Colon (tissue), 2 donors: Measurements from ENCODE around the gene NFX1.
"Not testable (repeated sequence)": the region's sequence is repeated elsewhere in the genome, so short reads cannot be mapped to it uniquely, and the experiment has no call there.

Source experiments
- FAIRE-seq: peaks from 2 replicates; lab custom pipeline; 2012; peaks lifted over from hg19 to GRCh38; lab: Jason Lieb, UNC
- donor health status: control.
- donor health status: control.

NFX1 gene

GRCh38 chr9:33364127-33364526, 73.8 kb downstream of the NFX1 start:
- no peak for FAIRE-seq

GRCh38 chr9:33364814-33365213, 74.5 kb downstream of the NFX1 start:
- not testable (repeated sequence) for FAIRE-seq

DNA sequence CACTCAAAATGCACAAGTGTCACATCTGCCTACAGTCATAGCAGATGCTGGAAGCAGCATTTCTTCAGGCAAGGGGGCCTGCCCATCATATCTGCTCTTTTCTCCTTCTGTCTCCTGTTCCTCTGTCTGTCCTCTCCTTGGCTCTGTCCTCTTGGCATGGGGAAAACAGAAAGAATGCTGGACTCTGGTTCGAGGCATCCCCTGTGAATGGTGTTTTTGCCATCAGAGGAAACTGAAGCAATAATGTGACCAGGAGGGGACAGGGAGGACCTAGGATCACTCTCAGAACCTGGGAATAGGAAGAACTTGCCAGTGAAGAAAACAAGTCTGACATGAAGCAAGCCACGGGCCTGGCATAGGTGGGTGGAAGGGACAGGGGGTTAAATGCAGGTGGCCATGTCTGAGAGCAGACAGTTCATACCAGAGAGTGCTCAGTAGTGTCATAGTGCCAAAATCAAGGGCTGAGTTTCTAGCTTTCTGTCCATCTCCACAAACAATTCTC, 76.7 kb downstream of the NFX1 start:
- no peak for FAIRE-seq

DNA sequence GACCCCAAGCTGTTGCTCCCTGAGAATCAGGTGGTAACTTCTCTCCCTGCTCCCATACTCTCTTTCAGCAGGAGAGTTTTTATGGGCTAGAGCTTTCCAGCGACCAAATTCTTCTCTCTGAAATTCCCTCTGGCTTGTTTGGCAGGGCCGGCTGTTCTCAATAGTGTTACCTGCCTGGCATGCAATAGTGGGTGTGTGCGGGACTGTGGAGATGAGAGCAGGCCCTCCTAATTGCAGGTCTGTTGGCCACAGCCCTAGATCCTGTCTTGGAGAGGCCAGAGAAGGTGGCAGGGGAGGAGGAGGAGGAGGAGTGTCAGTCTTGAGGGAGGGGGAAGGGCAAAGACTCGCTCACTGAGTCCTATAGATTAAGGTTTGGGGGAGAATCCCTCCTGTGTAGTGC, 82.6 kb downstream of the NFX1 start:
- FAIRE-seq: no peak

DNA sequence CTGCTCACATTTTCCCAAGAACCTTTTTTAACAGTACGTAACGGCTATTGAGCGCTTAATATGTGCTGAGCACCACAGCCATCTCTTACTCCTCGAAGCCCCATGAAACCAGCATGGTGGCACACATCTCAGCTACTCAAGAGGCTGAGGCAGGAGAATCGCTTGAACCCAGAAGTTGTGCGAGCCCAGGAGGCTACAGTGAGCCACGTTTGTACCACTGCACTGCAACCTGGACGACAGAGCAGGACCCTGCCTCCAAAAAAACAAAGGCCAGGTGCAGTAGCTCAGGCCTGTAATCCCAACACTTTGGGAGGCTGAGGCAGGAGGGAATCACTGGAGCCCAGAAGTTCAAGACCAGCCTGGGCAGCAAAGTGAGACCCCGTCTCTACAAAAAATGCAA, 83.9 kb downstream of the NFX1 start:
- FAIRE-seq: no peak

DNA sequence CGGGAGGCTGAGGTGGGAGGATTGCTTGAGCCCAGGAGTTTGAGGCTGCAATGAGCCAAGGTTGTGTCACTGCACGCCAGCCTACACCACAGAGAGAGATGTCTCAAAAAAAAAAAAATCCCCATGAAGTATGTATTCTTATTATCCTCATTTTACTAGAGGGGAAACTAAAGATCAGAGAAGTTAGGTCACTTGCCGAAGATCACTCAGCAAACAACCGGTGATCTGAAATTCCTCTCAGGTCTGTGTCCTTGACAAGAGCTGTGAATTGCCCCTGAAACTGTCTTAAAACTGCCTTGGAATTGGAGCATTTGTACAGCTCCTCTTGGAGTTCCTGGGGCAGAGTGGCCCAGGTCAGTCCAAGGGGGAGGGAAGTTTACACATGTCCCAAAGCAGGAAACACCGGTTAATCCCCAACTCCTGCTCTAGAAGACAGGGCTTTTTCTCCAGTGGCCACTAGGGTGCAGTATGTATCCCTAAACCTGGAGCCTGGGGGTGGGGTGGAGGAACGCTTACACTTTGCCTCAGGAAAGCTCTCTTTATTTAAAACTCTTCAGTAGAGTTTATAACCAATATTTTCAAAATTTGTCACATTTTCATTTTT, 84.4 kb downstream of the NFX1 start:
- FAIRE-seq: no peak

DNA sequence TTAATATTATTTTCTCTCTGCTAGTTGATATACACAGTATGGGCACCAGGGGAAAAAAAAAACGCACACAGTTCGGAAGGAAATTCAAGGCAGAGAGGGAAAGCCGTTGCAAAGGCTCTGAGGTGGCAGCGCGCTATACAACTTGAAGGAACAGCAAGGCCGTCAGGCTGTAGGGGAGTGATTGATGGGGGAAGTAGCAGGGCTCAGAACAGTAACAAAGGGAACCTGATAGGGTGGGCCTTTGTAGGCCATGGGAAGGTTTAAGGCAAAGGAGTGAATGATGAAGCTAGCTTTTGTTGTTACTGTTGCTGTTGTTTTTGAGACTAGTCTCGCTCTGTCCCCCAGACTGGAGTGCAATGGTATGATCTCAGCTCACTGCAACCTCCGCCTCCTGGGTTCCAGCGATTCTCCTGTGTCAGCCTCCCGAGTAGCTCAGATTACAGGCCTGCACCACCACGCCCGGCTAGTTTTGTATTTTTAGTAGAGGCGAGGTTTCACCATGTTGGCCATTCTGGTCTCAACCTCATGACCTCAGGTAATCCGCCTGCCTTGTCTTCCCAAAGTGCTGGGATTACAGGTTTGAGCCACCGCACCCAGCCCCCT, 85.0 kb downstream of the NFX1 start:
- no peak for FAIRE-seq

- no peak for FAIRE-seq
Measured at GRCh38 chr9:33375841-33376321, 85.6 kb downstream of the NFX1 start.

- no peak for FAIRE-seq
Measured at GRCh38 chr9:33377089-33377715, 86.9 kb downstream of the NFX1 start.

GRCh38 chr9:33378121-33378795, 87.9 kb downstream of the NFX1 start:
- FAIRE-seq: no peak

- FAIRE-seq: no peak
Measured at GRCh38 chr9:33379666-33380389, 89.5 kb downstream of the NFX1 start.

- no peak for FAIRE-seq
Measured at GRCh38 chr9:33380390-33381094, 90.2 kb downstream of the NFX1 start.

DNA sequence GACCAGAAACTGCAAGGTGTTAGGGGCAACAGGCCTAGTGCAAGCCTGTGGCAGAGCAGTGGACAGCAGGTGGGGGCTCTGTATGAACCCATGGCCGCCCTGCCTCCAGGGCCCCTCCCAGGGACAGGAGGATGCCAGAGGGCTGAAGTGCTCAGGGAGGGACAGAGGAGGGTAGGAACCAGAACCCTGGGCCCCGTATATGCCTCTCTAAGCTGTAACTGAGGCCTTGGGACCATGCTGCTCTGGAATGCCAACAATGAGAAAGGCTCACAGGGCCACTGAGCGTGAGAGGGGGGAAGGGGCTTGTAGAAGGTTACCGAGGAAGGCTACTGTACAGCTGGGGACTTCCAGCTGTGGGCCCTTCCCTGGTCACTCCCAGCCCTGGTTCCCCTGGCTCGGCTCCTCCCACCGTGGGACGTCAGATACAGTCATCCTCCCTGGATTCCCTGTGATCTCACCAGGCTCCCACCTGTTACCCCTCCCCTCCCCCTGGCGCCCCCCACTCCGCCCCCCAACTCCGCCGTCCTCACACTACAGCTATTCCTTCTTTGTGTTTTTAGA, 91.0 kb downstream of the NFX1 start:
- no peak for FAIRE-seq

DNA sequence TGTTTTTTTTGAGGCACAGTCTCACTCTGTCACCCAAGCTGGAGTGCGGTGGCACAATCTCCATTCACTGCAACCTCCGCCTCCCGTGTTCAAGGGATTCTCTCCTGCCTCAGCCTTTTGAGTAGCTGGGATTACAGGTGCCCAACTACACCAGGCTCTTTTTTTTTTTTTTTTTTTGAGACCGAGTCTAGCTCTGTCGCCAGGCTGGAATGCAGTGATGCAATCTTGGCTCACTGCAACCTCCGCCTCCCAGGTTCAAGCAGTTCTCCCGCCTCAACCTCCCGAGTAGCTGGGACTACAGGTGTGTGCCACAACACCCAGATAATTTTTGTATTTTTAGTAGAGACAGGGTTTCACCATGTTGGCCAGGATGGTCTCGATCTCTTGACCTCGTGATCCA, 92.1 kb downstream of the NFX1 start:
- not testable (repeated sequence) for FAIRE-seq

GRCh38 chr9:33383396-33383795, 93.1 kb downstream of the NFX1 start:
- FAIRE-seq: not testable (repeated sequence)

- not testable (repeated sequence) for FAIRE-seq
Measured at GRCh38 chr9:33385536-33385935, 95.2 kb downstream of the NFX1 start.

- FAIRE-seq: not testable (repeated sequence)
Measured at GRCh38 chr9:33385979-33386640, 95.8 kb downstream of the NFX1 start.

DNA sequence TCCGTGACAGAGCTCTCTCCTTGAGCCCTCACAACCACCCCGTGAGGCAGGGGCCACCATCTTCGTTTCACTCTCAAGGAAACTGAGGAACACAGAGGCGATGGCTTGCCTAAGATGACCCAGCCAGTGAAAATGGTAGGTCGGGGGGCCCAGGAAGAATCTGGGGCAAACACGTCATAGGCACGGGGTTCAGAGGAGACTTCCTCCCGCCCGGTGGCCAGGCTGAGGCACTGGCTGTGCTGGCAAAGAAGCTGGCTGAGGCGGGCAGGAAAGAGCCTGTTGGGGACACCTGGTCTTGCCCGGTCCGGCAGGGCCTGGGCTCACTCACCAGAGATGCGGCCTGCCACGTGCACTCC, 96.3 kb downstream of the NFX1 start:
- FAIRE-seq: not testable (repeated sequence)

DNA sequence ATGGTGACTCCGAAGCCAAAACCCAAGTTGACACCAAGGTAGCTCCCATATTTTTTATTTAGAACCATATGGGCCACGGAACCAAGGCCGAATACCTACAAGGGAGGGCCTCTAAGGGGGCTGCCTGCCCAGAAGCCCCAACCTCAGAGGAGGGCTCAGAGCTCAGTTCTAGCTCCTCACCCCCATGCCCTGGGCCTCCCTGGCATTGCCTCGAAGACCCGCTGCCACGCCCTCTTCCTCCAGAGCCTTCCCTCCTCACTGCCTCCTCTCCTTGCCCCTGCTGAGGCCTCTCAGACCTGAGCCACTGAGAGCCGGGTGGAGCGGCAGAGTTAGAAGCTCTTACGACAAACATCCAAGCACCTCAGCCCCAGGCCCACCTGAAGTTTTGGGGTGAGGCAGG, 96.7 kb downstream of the NFX1 start:
- not testable (repeated sequence) for FAIRE-seq

DNA sequence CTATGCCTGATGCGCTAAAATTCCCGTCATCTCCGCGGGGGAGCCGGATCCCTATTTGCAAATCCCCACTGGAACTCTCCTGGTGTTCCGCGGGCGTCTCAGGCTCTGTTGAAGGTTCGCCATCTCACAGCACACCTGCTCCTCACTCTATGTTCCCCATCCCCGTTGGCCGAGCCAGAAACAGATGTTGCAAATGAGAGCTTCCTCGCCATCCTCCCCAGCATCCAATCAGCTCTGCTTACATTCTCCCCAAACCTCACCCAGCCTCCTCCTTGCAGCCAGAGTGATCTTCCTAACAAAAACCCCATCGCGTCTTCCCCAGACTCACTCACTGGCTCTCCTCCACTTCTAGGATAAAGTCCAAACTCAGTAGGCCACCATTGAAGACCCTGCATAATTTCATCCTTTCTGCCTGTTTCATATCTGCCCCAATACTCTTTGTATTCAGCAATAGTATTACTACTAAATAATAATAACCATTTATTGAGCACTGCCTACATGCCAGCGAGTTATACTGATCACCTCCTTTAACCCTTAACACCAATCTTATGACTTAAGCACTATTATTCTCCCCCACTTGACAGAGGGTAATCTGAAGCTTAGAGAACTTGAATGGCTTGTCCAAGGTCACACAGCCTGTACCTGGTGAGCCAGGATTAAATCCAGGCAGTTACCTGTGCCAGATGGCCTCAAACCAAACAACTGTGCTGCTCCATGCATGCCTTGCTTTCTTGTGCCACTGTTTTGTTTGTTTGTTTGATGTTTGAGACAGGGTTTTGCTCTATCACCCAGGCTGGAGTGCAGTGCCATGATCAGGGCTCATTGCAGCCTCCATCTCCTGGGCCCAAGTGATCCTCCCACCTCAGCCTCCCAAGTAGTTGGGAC, 98.0 kb downstream of the NFX1 start:
- no peak for FAIRE-seq
